ENCODE data around the gene VMAC. TPM values are rescaled to one million over a fixed set of nuclear protein-coding genes. Genes with fewer than 3 reads are reported as not detected.
A peak's percentile ranks its signal among the peaks of the same experiment; 100 is the strongest.

The VMAC gene
- total and polyA plus RNA-seq, 2 of the 13 experiments (the other 11 are each of a cell fraction or from before 2014, with no cell fraction given), result 2.4 TPM

- Histone ChIP-seq H4K20me1 (ENCODE audit: insufficient read depth, low read length) (no peaks in the 10 kb centered on the region), H3K9me3 (ENCODE audit: low read length) (no peaks in the 10 kb centered on the region), H3K4me3 (replicated peaks in 1 of 3; ENCODE audit: insufficient read depth in 1 of 3, low read depth in 2 of 3, low read length in 3 of 3) (0 out of 6 replicates have a peak overlapping the region, but pooled peaks of 1 of the 3 experiments have one; percentile 1), H3K27ac (ENCODE audit: extremely low read length, insufficient read depth, low read length) (no peak overlapping the region), H3K4me1 (ENCODE audit: insufficient read depth, low read length) (peaks cover 57% of the 10 kb centered on the region), H3K79me2 (ENCODE audit: insufficient read depth, low read length) (no peaks in the 10 kb centered on the region), H3K9ac (ENCODE audit: insufficient read depth, low read depth, low read length) (no peak overlapping the region), H3K36me3 (replicated peaks in 1 of 2; ENCODE audit: control insufficient read depth in 1 of 2, insufficient read depth in 2 of 2, low read length in 2 of 2) (no peaks in the 10 kb centered on the region), H3K4me2 (ENCODE audit: low read depth, low read length) (peak overlapping the region; percentile 59), H2AFZ (ENCODE audit: low read length) (no peak overlapping the region), H3K27me3 (ENCODE audit: control insufficient read depth in 1 of 2, insufficient read depth in 2 of 2, low read length in 2 of 2) (no peaks in the 10 kb centered on the region)
- CTCF ChIA-PET (ENCODE audit: low intra/inter-chr PET ratio, low total read pairs), result interaction anchor here (1.0 kb wide), 1 partner anchor 86 kb away, joined by 3 read pairs; no protein-coding TSS in a partner anchor
- intact Hi-C loops (cut with micrococcal nuclease; ENCODE audit: unreplicated experiment) (no loop called here), in situ Hi-C loops (cut with HindIII; ENCODE audit: extremely low pct_ligation_motif_present, low pct_unique_long_range_greater_than_20kb) (no loop called here)
- DNase-seq (ENCODE audit: low spot score) (no peak), FAIRE-seq (no peak), ATAC-seq (no peak; the same call in 2 of the 3 replicates)
- no TSS peak for BruUV-seq (replicated peaks)
- POLR2A ChIA-PET, result interaction anchor here (2.6 to 3.3 kb wide), 2 partner anchors 14 to 62 kb away, joined by 7 to 22 read pairs; partner anchors contain the start of gene NDUFA11
- TF ChIP-seq SAP130 (CRISPR knock-in tag; IDR thresholded peaks at IDR 0.05; ENCODE audit: low read depth), result 0 out of 2 replicates have a peak, but pooled peaks have one; percentile 14
- peak; percentile 20 for TF ChIP-seq ZNF687 (CRISPR knock-in tag; IDR thresholded peaks at IDR 0.05)
- no peak for TF ChIP-seq GZF1 (CRISPR knock-in tag; IDR thresholded peaks at IDR 0.05)
- TF ChIP-seq ZNF557 (CRISPR knock-in tag; IDR thresholded peaks at IDR 0.05), result no peak
- TF ChIP-seq ZC3H13 (CRISPR knock-in tag; IDR thresholded peaks at IDR 0.05), result 0 out of 2 replicates have a peak, but pooled peaks have one; percentile 21
- no peak for TF ChIP-seq CENPX (CRISPR knock-in tag; IDR thresholded peaks at IDR 0.05)
- peak; percentile 87 for TF ChIP-seq ZNF24 (IDR thresholded peaks at IDR 0.05)
- no peak for TF ChIP-seq RERE (CRISPR knock-in tag; IDR thresholded peaks at IDR 0.05; ENCODE audit: low read depth)
- 49% methylated on average over 17 of the region's 17 CpGs for WGBS (ENCODE audit: low lambda C conversion rate)
Measured at GRCh38 chr19:5889288-5889971, 15.2 kb upstream of the VMAC start.
